ENCODE measurements around the gene F8. TPM values are rescaled to one million over a fixed set of nuclear protein-coding genes. Genes with fewer than 3 reads are reported as not detected.

F8 gene
- total and polyA plus RNA-seq, 2 of the 4 experiments (the other 2 are of a cell fraction), result 1.4 to 1.5 TPM

DNA sequence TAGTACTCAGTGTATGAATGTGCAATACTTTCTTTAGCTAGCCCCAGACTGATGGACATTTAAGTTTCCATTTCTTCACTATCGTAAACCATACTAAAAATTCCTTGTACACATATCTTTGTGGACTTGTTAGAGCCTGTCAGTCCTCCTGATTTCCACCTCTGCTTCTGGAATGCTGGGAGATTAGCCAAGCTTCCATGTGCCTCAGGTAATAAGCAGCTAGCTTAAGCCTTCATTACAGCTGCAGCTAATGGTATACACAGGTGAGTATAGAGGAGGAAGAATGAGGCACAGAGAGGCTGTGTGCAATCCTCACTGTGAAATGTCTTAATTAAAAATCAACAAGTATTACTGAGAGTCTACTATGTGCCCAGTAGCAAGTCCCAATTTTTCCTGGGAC lies 197.9 kb downstream of the F8 start:
- Histone ChIP-seq H3K4ac (ENCODE audit: low read depth, low read length) (no peak overlapping the region), H2AK5ac (ENCODE audit: low read depth, low read length) (no peak overlapping the region), H2AFZ (replicated peaks; ENCODE audit: low read length, poor library complexity) (no peak overlapping the region), H3K18ac (ENCODE audit: low read depth, low read length) (no peak overlapping the region), H3K27ac (ENCODE audit: insufficient read depth, low read length) (no peak overlapping the region), H4K20me1 (ENCODE audit: insufficient read depth, low read length) (no peaks in the 10 kb centered on the region), H2BK120ac (ENCODE audit: low read depth, low read length) (no peak overlapping the region), H3K9me3 (ENCODE audit: control insufficient read depth, insufficient read depth, low read length) (no peaks in the 10 kb centered on the region), H3K79me1 (ENCODE audit: low read depth in 1 of 2, low read length in 2 of 2) (no peaks in the 10 kb centered on the region), H3K4me3 (ENCODE audit: insufficient read depth, low read depth, low read length) (no peak overlapping the region), H2BK20ac (ENCODE audit: low read depth, low read length) (no peak overlapping the region), H4K5ac (ENCODE audit: low read depth, low read length) (no peak overlapping the region), H2BK15ac (ENCODE audit: low read depth, low read length) (no peak overlapping the region), H3K56ac (ENCODE audit: extremely low read depth, insufficient read depth, low read length) (no peak overlapping the region), H3K14ac (replicated peaks; ENCODE audit: low read depth, low read length) (no peak overlapping the region), H4K8ac (ENCODE audit: low read depth in 2 of 2, low read length in 2 of 2) (no peak overlapping the region), H4K91ac (ENCODE audit: insufficient read depth, low read depth, low read length) (no peak overlapping the region), H2BK5ac (ENCODE audit: low read depth, low read length, poor library complexity, severe bottlenecking) (no peak overlapping the region), H3K4me2 (ENCODE audit: low read depth, low read length) (no peak overlapping the region), H3K9ac (ENCODE audit: low read depth, low read length) (no peak overlapping the region), H3K27me3 (ENCODE audit: control insufficient read depth, insufficient read depth, low read length) (no peaks in the 10 kb centered on the region), H3K36me3 (ENCODE audit: control insufficient read depth, insufficient read depth, low read length) (no peaks in the 10 kb centered on the region), H3K4me1 (ENCODE audit: control insufficient read depth, insufficient read depth, low read length) (no peaks in the 10 kb centered on the region), H3K9me1 (ENCODE audit: insufficient read depth, low read length) (no peaks in the 10 kb centered on the region), H3K23ac (ENCODE audit: low read depth, low read length) (no peak overlapping the region), H2AK9ac (replicated peaks; ENCODE audit: low read depth, low read length, poor library complexity) (no peak overlapping the region)
- BruUV-seq (replicated peaks), result no TSS peak
- ATAC-seq (ENCODE audit: low read depth), result no peak
- no CpG with 5 or more reads among the region's 1 CpG for WGBS, 2 experiments (ENCODE audit: extremely low coverage in 2 of 2, insufficient read length in 1 of 2)
- dilution Hi-C loops (cut with HindIII; ENCODE audit: low sequenced_read_pairs, unreplicated experiment) (no loop called here), in situ Hi-C loops (cut with MboI; ENCODE audit: low sequenced_read_pairs) (no loop called here), intact Hi-C loops (cut with micrococcal nuclease) (no loop called here)
- DNase-seq, result no peak
- CTCF ChIA-PET, result no interaction called here
- POLR2A ChIA-PET (ENCODE audit: unreplicated experiment), result no interaction called here
- no peak for TF ChIP-seq NFE2L2 (IDR thresholded peaks at IDR 0.05; ENCODE audit: low read depth, low read length)
- no peak for TF ChIP-seq RCOR1 (IDR thresholded peaks at IDR 0.05; ENCODE audit: insufficient replicate concordance, low read length)
- no peak for TF ChIP-seq MAZ (IDR thresholded peaks at IDR 0.05; ENCODE audit: borderline replicate concordance, low read depth, low read length)
- no peak for TF ChIP-seq CEBPB (IDR thresholded peaks at IDR 0.05; ENCODE audit: low read depth, low read length)
- TF ChIP-seq, protein P1, sequence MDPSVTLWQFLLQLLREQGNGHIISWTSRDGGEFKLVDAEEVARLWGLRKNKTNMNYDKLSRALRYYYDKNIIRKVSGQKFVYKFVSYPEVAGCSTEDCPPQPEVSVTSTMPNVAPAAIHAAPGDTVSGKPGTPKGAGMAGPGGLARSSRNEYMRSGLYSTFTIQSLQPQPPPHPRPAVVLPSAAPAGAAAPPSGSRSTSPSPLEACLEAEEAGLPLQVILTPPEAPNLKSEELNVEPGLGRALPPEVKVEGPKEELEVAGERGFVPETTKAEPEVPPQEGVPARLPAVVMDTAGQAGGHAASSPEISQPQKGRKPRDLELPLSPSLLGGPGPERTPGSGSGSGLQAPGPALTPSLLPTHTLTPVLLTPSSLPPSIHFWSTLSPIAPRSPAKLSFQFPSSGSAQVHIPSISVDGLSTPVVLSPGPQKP (IDR thresholded peaks at IDR 0.05; ENCODE audit: borderline replicate concordance, low read depth, low read length), result no peak
- no peak for TF ChIP-seq MAFK (IDR thresholded peaks at IDR 0.05; ENCODE audit: low read depth, low read length)
- no peak for TF ChIP-seq POLR2A (IDR thresholded peaks at IDR 0.05; ENCODE audit: low read depth, low read length)
- no peak for TF ChIP-seq FOS (IDR thresholded peaks at IDR 0.05; ENCODE audit: low read depth, low read length)
- no peak for TF ChIP-seq RFX5 (IDR thresholded peaks at IDR 0.05; ENCODE audit: low read depth, low read length)
